22Rv1 (cell line): ENCODE results near the gene IGFALS.

ENCODE experiments used
- H3K27ac ChIP-seq: fragments of 450-650 bp; 2 replicates; pipeline ENCODE4 v1.5.1; 2017
- CTCF ChIP-seq: fragments of 450-650 bp; IDR thresholded peaks from 2 replicates; pipeline ENCODE4 v1.5.1; 2017; ENCODE audit warnings: mild to moderate bottlenecking
- ZFX ChIP-seq: fragments of 450-650 bp; IDR thresholded peaks from 2 replicates; pipeline ENCODE4 v1.6.1; 2017; ENCODE audit warnings: antibody characterized with exemption, borderline replicate concordance

IGFALS gene

GRCh38 chr16:1743376-1744337 lies 49.8 kb downstream of the IGFALS start:
- TF ChIP-seq ZFX = no peak
- no peak for TF ChIP-seq CTCF
- no peak overlapping the region for H3K27ac ChIP-seq

- no peak overlapping the region for H3K27ac ChIP-seq
- TF ChIP-seq ZFX (no peak), CTCF (no peak)
These were observed 51.8 kb downstream of the IGFALS start for GRCh38 chr16:1741553-1742165.

GRCh38 chr16:1740781-1741490 lies 52.6 kb downstream of the IGFALS start:
- no peak for TF ChIP-seq CTCF
- TF ChIP-seq ZFX = no peak
- no peak overlapping the region for H3K27ac ChIP-seq
